Stomach (tissue), 9 donors: Measurements from ENCODE around the gene ARHGAP28. TPM values are rescaled to one million over a fixed set of nuclear protein-coding genes. Genes with fewer than 3 reads are reported as not detected.
A peak's percentile ranks its signal among the peaks of the same experiment; 100 is the strongest.

Source experiments
- DNase-seq, 2 donors: peaks; one replicate each; pipeline versions ENCODE4 v3.0.0 to v3.0.0-alpha.2; 2013 to 2019
- H3K27ac ChIP-seq, 5 donors: fragments of 200-600 bp in 4 of 5; sonication (generic) in 4 of 5; one replicate each; pipeline ENCODE4 v1.5.1; 2013 to 2019; ENCODE audit warnings: mild to moderate bottlenecking in 1 of 5, moderate library complexity in 1 of 5
- H3K27me3 ChIP-seq, 3 donors: fragments of 200-600 bp; sonication (generic); one replicate each; pipeline ENCODE4 v1.5.1; 2017 to 2019; ENCODE audit warnings: mixed run types in 1 of 3
- H3K36me3 ChIP-seq, 4 donors: fragments of 200-600 bp; sonication (generic); 1 replicate in 3 of 4; 2 replicates in 1 of 4; pipeline ENCODE4 v1.5.1; 2016 to 2019
- H3K4me1 ChIP-seq, 4 donors: fragments of 200-600 bp; sonication (generic); one replicate each; pipeline ENCODE4 v1.5.1; 2016 to 2019
- H3K4me3 ChIP-seq, 4 donors: fragments of 200-600 bp; sonication (generic) in 3 of 4; one replicate each; pipeline ENCODE4 v1.5.1; 2016 to 2019; ENCODE audit warnings: mild to moderate bottlenecking in 1 of 4
- H3K9me3 ChIP-seq, 4 donors: fragments of 200-600 bp; sonication (generic); one replicate each; pipeline ENCODE4 v1.5.1; 2016 to 2019
- CTCF ChIP-seq, 7 experiments: fragments of 450-650 bp in 4 of 7; fragments of 200-600 bp in 3 of 7; sonication (generic) in 3 of 7; IDR thresholded peaks; one replicate each; pipeline ENCODE4 v1.5.1; 2016 to 2019; ENCODE audit warnings: antibody characterized with exemption in 7 of 7, control low read depth in 2 of 7, mild to moderate bottlenecking in 1 of 7
- EP300 ChIP-seq: sonication (generic); formaldehyde crosslinking; IDR thresholded peaks from one replicate; pipeline ENCODE4 v1.6.1; 2017; ENCODE audit warnings: antibody characterized with exemption
- POLR2A ChIP-seq, 4 donors: fragments of 450-650 bp; IDR thresholded peaks; one replicate each; pipeline ENCODE4 v1.6.1; 2016; ENCODE audit warnings: antibody characterized with exemption in 4 of 4, control low read depth in 2 of 4, mild to moderate bottlenecking in 1 of 4, moderate library complexity in 1 of 4
- POLR2AphosphoS5 ChIP-seq, 3 donors: sonication (generic); formaldehyde crosslinking; IDR thresholded peaks; one replicate each; pipeline ENCODE4 v1.6.1; 2016; ENCODE audit warnings: antibody characterized with exemption in 3 of 3
- WGBS, 5 donors: extraction: QIAGEN DNeasy Blood & Tissue Kit in 3 of 5; methylation state at CpG; one replicate each; pipeline versions ENCODE4 v1.1.5 to v1.1.7; 2013 to 2018; 5-methylcytosine and 5-hydroxymethylcytosine counted together
- intact Hi-C: fragments of 100-400 bp; cut with DNase I; formaldehyde crosslinking; loops from one replicate; pipeline ENCODE4 v1.15.1; 2023; ENCODE audit warnings: low total_unique reads
- polyA plus RNA-seq, 3 donors: library from polyadenylated mRNA; stranded (reverse); fragments of 200-250 nt; gene quantifications; one replicate each; pipeline ENCODE4 v1.2.3, GENCODE V29; 2013
- total RNA-seq, 5 donors: library from RNA; depleted of rRNA; stranded (reverse); fragments of >200 nt; gene quantifications; one replicate each; pipeline versions ENCODE4 v1.1.0 to v1.2.3, GENCODE V29; 2014 to 2016
- donor health status: healthy with polysubstance abuse.
- donor health status: Bipolar disorder and iron deficiency.
- donor health status: healthy.

The ARHGAP28 gene
- total and polyA plus RNA-seq, 8 donors, result 0.73 to 33.8 (median 3.6) TPM

GRCh38 chr18:6755107-6755506 lies 25.6 kb downstream of the ARHGAP28 start:
- no peaks in the 10 kb centered on the region for H3K27me3 ChIP-seq
- no peaks in the 10 kb centered on the region for H3K36me3 ChIP-seq
- WGBS, 5 donors, result 84 to 91% (median 89%) methylated on average over 5 of the region's 5 CpGs
- intact Hi-C loops, result no loop called here
- peaks cover 0 to 12% (median 0%) of the 10 kb centered on the region in 4 donors for H3K4me1 ChIP-seq
- peaks cover 0 to 8% (median 5%) of the 10 kb centered on the region in 4 donors for H3K9me3 ChIP-seq
- no peak for TF ChIP-seq POLR2AphosphoS5 (IDR thresholded peaks at IDR 0.05)
- no peak for TF ChIP-seq EP300
- TF ChIP-seq CTCF (IDR thresholded peaks at IDR 0.05), result no peak
- no peak for TF ChIP-seq POLR2A (IDR thresholded peaks at IDR 0.05)
- no peak overlapping the region for H3K27ac ChIP-seq
- no peak for DNase-seq
- H3K4me3 ChIP-seq, result no peak overlapping the region

GRCh38 chr18:6757931-6758330 lies 28.4 kb downstream of the ARHGAP28 start:
- H3K9me3 ChIP-seq, result no peaks in the 10 kb centered on the region
- H3K27me3 ChIP-seq, result no peaks in the 10 kb centered on the region
- no peaks in the 10 kb centered on the region for H3K4me1 ChIP-seq
- DNase-seq, result no peak
- no peaks in the 10 kb centered on the region for H3K36me3 ChIP-seq
- H3K27ac ChIP-seq, result no peak overlapping the region
- H3K4me3 ChIP-seq, result no peak overlapping the region
- WGBS, 5 donors, result 74 to 88% (median 78%) methylated on average over 4 of the region's 4 CpGs
- TF ChIP-seq POLR2A (IDR thresholded peaks at IDR 0.05) (no peak), EP300 (no peak), CTCF (IDR thresholded peaks at IDR 0.05) (no peak), POLR2AphosphoS5 (IDR thresholded peaks at IDR 0.05) (no peak)
- intact Hi-C loops, result no loop called here

GRCh38 chr18:6759579-6759978 lies 30.1 kb downstream of the ARHGAP28 start:
- Histone ChIP-seq H3K9me3 (no peaks in the 10 kb centered on the region), H3K27ac (no peak overlapping the region), H3K4me3 (no peak overlapping the region), H3K4me1 (no peaks in the 10 kb centered on the region), H3K36me3 (no peaks in the 10 kb centered on the region), H3K27me3 (no peaks in the 10 kb centered on the region)
- no peak for DNase-seq
- TF ChIP-seq EP300 (no peak), POLR2A (IDR thresholded peaks at IDR 0.05) (no peak), CTCF (IDR thresholded peaks at IDR 0.05) (no peak), POLR2AphosphoS5 (IDR thresholded peaks at IDR 0.05) (no peak)
- intact Hi-C loops, result no loop called here
- 14 to 63% (median 43%) methylated on average over 2 of the region's 2 CpGs for WGBS, 5 donors

GRCh38 chr18:6763524-6763923 lies 34.0 kb downstream of the ARHGAP28 start:
- H3K27ac ChIP-seq, result peak overlapping the region in 1 of 5 donors; percentile 35
- H3K9me3 ChIP-seq, result peaks cover 0 to 7% (median under 1%) of the 10 kb centered on the region in 4 donors
- intact Hi-C loops, result no loop called here
- H3K27me3 ChIP-seq, result no peaks in the 10 kb centered on the region
- no peaks in the 10 kb centered on the region for H3K36me3 ChIP-seq
- H3K4me1 ChIP-seq, result no peaks in the 10 kb centered on the region
- H3K4me3 ChIP-seq, result no peak overlapping the region
- no peak for TF ChIP-seq EP300
- no peak for TF ChIP-seq POLR2A (IDR thresholded peaks at IDR 0.05)
- no peak for TF ChIP-seq CTCF (IDR thresholded peaks at IDR 0.05)
- TF ChIP-seq POLR2AphosphoS5 (IDR thresholded peaks at IDR 0.05), result no peak
- DNase-seq, result no peak
- WGBS, 5 donors, result 72 to 82% (median 78%) methylated on average over 6 of the region's 6 CpGs
